Motor neuron (in vitro differentiated cells): ENCODE results near the gene C10orf90. TPM values are rescaled to one million over a fixed set of nuclear protein-coding genes. Genes with fewer than 3 reads are reported as not detected.

Source experiments
- ATAC-seq, 8 experiments: fragments of 200-7000 bp; cut with Tn5 transposase; replicated peaks in 6 of 8; 2 replicates each; pipeline ENCODE4 v1.8.0; 2021; ENCODE audit warnings: mild to moderate bottlenecking in 8 of 8, moderate library complexity in 8 of 8
- H3K27ac ChIP-seq, 2 donors: fragments of 250-450 bp; sonication (Bioruptor Pico); 2 replicates each; pipeline ENCODE4 v1.9.0; 2021; ENCODE audit warnings: antibody characterized with exemption in 2 of 2, mild to moderate bottlenecking in 2 of 2, moderate library complexity in 1 of 2
- H3K4me1 ChIP-seq, 2 donors: fragments of 250-450 bp; sonication (Bioruptor Pico); replicated peaks in 1 of 2; 2 replicates each; pipeline ENCODE4 v1.6.1; 2021; ENCODE audit warnings: antibody characterized with exemption in 2 of 2, mild to moderate bottlenecking in 2 of 2, moderate library complexity in 1 of 2
- H3K4me3 ChIP-seq, 5 donors: fragments of 250-450 bp; sonication (Bioruptor Pico); 2 replicates each; pipeline ENCODE4 v1.9.0; 2021; ENCODE audit warnings: antibody characterized with exemption in 5 of 5, mild to moderate bottlenecking in 5 of 5, moderate library complexity in 4 of 5
- WGBS, 10 experiments: fragments of 450-650 bp; shearing (Covaris generic); methylation state at CpG; one replicate each; pipeline ENCODE4 v1.0.0; 2022; 5-methylcytosine and 5-hydroxymethylcytosine counted together
- in situ Hi-C, 9 experiments: fragments of 400-800 bp; cut with MboI; loops; one replicate each; pipeline ENCODE4 v1.15.0; 2021; ENCODE audit warnings: low sequenced_read_pairs in 9 of 9, low pct_unique_long_range_greater_than_20kb in 2 of 9; ENCODE audit not compliant: unreplicated experiment in 9 of 9
- total RNA-seq, 8 experiments: library from RNA; unstranded; fragments of 300-600 nt; gene quantifications; 2 replicates each; pipeline versions ENCODE4 v1.2.3 to v1.2.4, GENCODE V29; 2022

Gene C10orf90
- total RNA-seq, 8 experiments from 2014 or later = 0.05 to 0.36 (median 0.23) TPM

DNA sequence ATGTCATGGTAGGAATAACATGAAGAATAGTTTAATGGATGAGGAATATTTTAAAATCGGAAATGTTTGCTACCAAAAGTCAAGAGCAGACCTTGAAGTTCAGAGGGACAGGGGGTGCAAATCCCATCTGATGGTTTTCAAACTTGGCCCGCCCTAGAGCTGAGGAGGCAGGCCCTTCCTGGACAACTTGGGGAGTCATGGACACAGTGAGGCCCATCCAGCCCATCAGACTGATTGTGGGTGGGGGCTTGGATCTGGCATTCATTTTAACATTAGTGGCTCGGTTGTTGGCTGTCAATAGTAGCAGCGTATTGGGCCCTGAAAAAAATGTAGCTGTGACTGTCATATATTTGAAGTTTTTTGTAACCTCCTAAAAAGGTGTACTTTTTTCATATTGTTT is 2.0 kb downstream of the C10orf90 start:
- Histone ChIP-seq H3K4me3 (no peak overlapping the region), H3K4me1 (peaks cover 2 to 20% of the 10 kb centered on the region in 2 donors), H3K27ac (no peak overlapping the region)
- WGBS, 10 experiments = 60 to 100% (median 92%) methylated on average over 1 to 4 of the region's 4 CpGs; no CpG with 5 or more reads in 1 of the 10 experiments
- no peak for ATAC-seq
- in situ Hi-C loops = no loop called here

GRCh38 chr10:126667568-126667967 is 2.9 kb downstream of the C10orf90 start:
- H3K4me1 ChIP-seq = peaks cover 2 to 27% of the 10 kb centered on the region in 2 donors
- no peak overlapping the region for H3K4me3 ChIP-seq
- in situ Hi-C loops = no loop called here
- no peak for ATAC-seq
- WGBS, 10 experiments = 79 to 100% (median 100%) methylated on average over 1 to 3 of the region's 3 CpGs; no CpG with 5 or more reads in 3 of the 10 experiments
- H3K27ac ChIP-seq = no peak overlapping the region

GRCh38 chr10:126665207-126665606 is 5.3 kb downstream of the C10orf90 start:
- no peak overlapping the region for H3K4me3 ChIP-seq
- 60 to 100% (median 92%) methylated on average over 1 to 4 of the region's 4 CpGs; no CpG with 5 or more reads in 1 of the 10 experiments for WGBS, 10 experiments
- no peak overlapping the region for H3K27ac ChIP-seq
- no peak for ATAC-seq
- in situ Hi-C loops = no loop called here
- peaks cover 2 to 16% of the 10 kb centered on the region in 2 donors for H3K4me1 ChIP-seq

DNA sequence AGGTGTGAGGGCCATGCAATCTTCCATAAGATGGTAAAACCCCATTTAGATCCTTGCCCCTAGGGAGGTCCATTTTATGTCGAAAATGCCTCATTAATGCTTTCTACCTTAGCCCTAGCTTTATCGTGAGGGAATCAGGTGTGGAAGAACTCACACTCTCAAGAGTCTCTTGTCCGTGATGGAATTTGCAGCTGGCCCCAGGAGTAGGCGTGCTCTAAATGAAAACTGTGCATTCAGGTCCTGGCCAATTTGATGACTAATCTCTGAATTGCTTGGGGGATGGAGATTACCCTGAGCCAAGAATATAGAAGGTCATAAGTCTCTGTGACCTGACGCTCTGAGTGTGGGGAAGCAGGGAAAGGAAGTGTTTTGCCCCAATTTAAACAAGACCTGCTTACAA is 6.6 kb downstream of the C10orf90 start:
- Histone ChIP-seq H3K27ac (no peak overlapping the region), H3K4me1 (peaks cover 2 to 12% of the 10 kb centered on the region in 2 donors), H3K4me3 (no peak overlapping the region)
- peak in 7 of 8 experiments; percentile 19 to 91 (median 52) for ATAC-seq
- in situ Hi-C loops = no loop called here
- 0 to 92% (median 80%) methylated on average over 2 to 5 of the region's 5 CpGs; no CpG with 5 or more reads in 4 of the 10 experiments for WGBS, 10 experiments

GRCh38 chr10:126663328-126663727 is 7.2 kb downstream of the C10orf90 start:
- Histone ChIP-seq H3K4me1 (peaks cover 2 to 12% of the 10 kb centered on the region in 2 donors), H3K4me3 (no peak overlapping the region), H3K27ac (peak overlapping the region in 1 of 2 donors; percentile 50)
- ATAC-seq = peak; percentile 34 to 99 (median 98)
- 7 to 82% (median 78%) methylated on average over 1 to 8 of the region's 9 CpGs; no CpG with 5 or more reads in 3 of the 10 experiments for WGBS, 10 experiments
- in situ Hi-C loops = no loop called here

GRCh38 chr10:126661841-126662515 is 8.5 kb downstream of the C10orf90 start:
- no peak for ATAC-seq
- in situ Hi-C loops = no loop called here
- Histone ChIP-seq H3K4me1 (peaks cover 2 to 12% of the 10 kb centered on the region in 2 donors), H3K4me3 (no peak overlapping the region), H3K27ac (no peak overlapping the region)
- WGBS, 10 experiments = 17 to 97% (median 81%) methylated on average over 1 to 4 of the region's 4 CpGs; no CpG with 5 or more reads in 1 of the 10 experiments

GRCh38 chr10:126661356-126661755 is 9.1 kb downstream of the C10orf90 start:
- in situ Hi-C loops = no loop called here
- Histone ChIP-seq H3K4me3 (no peak overlapping the region), H3K4me1 (peaks cover 2 to 12% of the 10 kb centered on the region in 2 donors), H3K27ac (no peak overlapping the region)
- 40 to 100% (median 90%) methylated on average over 1 of the region's 1 CpG; no CpG with 5 or more reads in 6 of the 10 experiments for WGBS, 10 experiments
- ATAC-seq = no peak

DNA sequence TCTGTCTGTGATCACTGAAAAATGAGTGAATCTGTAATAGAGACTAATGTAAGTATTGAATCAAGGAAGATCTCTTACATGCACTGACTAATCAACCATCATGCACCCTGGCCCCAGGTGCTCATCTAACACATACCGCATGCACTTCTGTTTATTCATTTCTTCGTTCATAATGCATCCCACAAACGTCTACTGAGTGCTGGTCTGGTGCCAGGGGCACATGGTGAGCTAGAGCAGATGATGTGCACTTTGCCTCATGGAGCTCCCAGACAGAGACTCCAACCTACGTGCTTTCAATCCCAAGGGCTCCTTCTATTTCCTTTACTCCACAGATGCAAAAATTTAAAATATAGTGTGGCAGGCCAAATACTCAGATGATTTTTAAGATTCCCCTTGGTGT is 10.7 kb downstream of the C10orf90 start:
- Histone ChIP-seq H3K4me3 (no peak overlapping the region), H3K27ac (no peak overlapping the region), H3K4me1 (peaks cover 2 to 12% of the 10 kb centered on the region in 2 donors)
- ATAC-seq = no peak
- WGBS, 10 experiments = 43 to 100% (median 76%) methylated on average over 1 to 4 of the region's 4 CpGs; no CpG with 5 or more reads in 4 of the 10 experiments
- in situ Hi-C loops = no loop called here

- in situ Hi-C loops = no loop called here
These were observed 11.6 kb downstream of the C10orf90 start for GRCh38 chr10:126658928-126659327.

DNA sequence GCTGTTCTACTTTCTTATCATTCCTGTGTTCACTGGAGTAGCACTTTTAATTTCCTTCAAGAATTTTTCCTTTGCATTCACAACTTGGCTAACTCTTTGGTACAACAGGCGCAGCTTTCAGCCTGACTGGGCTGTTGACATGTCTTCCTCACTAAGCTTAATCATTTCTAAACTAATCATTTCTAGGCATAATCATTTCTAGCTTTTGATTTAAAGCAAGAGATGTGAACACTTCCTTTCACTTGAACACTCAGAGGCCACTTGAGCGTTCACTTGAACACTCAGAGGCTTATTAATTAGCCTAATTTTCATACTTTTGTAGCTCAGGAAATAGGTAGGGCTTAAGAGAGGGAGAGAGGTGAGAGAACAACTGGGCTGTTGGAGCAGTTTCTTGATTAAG is 15.9 kb downstream of the C10orf90 start:
- H3K4me1 ChIP-seq = peaks cover 0 to 8% of the 10 kb centered on the region in 2 donors
- H3K4me3 ChIP-seq = no peak overlapping the region
- no peak overlapping the region for H3K27ac ChIP-seq
- 44 to 100% (median 83%) methylated on average over 1 to 2 of the region's 2 CpGs for WGBS, 10 experiments
- in situ Hi-C loops = no loop called here
- ATAC-seq = no peak

More at GRCh38 chr10:126658928-126659327, 11.6 kb downstream of the C10orf90 start:
- ATAC-seq = peak in 3 of 8 experiments; percentile 12 to 25 (median 25)
- no peak overlapping the region for H3K27ac ChIP-seq
- WGBS, 10 experiments = 83 to 100% (median 100%) methylated on average over 1 to 4 of the region's 4 CpGs; no CpG with 5 or more reads in 1 of the 10 experiments
- H3K4me1 ChIP-seq = peaks cover 2 to 11% of the 10 kb centered on the region in 2 donors
- no peak overlapping the region for H3K4me3 ChIP-seq

DNA sequence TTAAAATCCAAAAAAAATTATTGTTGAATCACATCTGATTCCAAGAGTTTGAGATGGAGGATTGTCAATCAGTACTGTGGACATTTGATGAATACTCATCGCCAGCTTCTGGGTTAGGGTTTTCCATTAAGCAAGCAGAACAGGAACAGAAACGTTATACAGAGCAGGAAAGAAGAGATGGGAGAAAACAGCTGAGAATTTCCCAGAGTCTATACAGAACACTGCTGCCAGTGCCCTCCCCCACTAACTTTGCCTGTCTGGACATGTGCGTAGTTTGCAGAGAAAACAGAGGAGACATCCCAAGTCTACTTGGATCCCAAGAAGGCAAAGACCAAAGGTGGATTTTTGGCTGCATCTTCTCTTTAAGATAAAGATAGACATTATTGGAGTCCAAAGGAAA is 19.0 kb downstream of the C10orf90 start:
- no peak for ATAC-seq
- in situ Hi-C loops = no loop called here
- Histone ChIP-seq H3K4me3 (no peak overlapping the region), H3K27ac (no peak overlapping the region), H3K4me1 (peaks cover 0 to 12% of the 10 kb centered on the region in 2 donors)
- WGBS, 10 experiments = 71 to 100% (median 89%) methylated on average over 1 to 3 of the region's 3 CpGs; no CpG with 5 or more reads in 1 of the 10 experiments

GRCh38 chr10:126650161-126650560 is 20.3 kb downstream of the C10orf90 start:
- in situ Hi-C loops = no loop called here
- Histone ChIP-seq H3K27ac (peak overlapping the region in 1 of 2 donors; percentile 14), H3K4me3 (no peak overlapping the region), H3K4me1 (peaks cover 5 to 23% of the 10 kb centered on the region in 2 donors)
- peak in 5 of 8 experiments; percentile 62 to 83 (median 68) for ATAC-seq
- WGBS, 10 experiments = 51 to 87% (median 67%) methylated on average over 2 to 7 of the region's 7 CpGs; no CpG with 5 or more reads in 3 of the 10 experiments

DNA sequence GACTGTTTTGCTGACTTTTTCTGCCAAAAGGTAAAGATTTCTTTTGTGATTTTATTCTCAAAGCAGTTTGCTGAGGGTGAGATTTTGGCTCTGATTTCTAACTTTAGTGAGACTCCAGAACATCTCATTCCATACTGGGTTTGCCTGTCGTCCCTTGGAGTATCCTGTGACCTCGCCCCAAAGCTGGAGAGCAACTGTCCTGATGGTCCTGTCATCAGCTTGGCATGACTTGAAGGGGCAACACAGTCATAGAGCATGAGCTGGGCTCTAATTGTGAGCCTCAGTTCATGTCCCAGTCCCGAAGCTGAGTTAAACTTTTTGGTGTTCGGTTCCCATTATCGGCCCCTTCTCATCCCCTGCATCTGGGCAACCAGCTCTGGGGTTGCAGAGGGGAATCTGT is 23.4 kb downstream of the C10orf90 start:
- ATAC-seq = no peak
- Histone ChIP-seq H3K4me1 (peaks cover 5 to 21% of the 10 kb centered on the region in 2 donors), H3K4me3 (no peak overlapping the region), H3K27ac (no peak overlapping the region)
- in situ Hi-C loops = no loop called here
- 60 to 100% (median 92%) methylated on average over 1 to 5 of the region's 5 CpGs; no CpG with 5 or more reads in 4 of the 10 experiments for WGBS, 10 experiments
